ENCODE data around the gene MED26. TPM values are rescaled to one million over a fixed set of nuclear protein-coding genes. Genes with fewer than 3 reads are reported as not detected.
A peak's percentile ranks its signal among the peaks of the same experiment; 100 is the strongest.

MED26 gene
- total RNA-seq, 1 experiment from 2014 or later = 6.2 TPM

GRCh38 chr19:16540948-16541347 lies 87.1 kb downstream of the MED26 start:
- DNase-seq (ENCODE audit: low read depth) = no peak

GRCh38 chr19:16537111-16537510 lies 90.9 kb downstream of the MED26 start:
- no peak for DNase-seq (ENCODE audit: low read depth)

DNA sequence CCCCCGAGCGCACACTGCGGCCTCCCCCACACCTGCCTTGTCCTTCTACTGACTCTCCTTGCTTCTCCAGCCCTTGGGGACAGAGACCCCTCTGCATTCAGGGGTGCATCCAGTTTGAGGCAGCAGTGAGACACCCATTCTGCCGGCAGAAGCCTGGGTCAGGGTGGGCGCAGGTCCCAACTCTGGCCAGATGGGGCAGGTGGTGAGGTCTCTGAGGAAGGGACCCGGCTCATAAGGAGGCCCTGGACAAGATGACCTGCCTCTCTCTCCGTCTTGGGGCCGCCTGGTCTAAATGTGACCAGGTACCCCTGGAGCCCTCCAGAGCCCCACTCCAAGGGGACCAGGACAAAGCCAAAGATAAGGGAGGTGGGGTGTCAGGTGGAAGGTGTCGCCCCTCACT lies 91.9 kb downstream of the MED26 start:
- no peak for DNase-seq (ENCODE audit: low read depth)

DNA sequence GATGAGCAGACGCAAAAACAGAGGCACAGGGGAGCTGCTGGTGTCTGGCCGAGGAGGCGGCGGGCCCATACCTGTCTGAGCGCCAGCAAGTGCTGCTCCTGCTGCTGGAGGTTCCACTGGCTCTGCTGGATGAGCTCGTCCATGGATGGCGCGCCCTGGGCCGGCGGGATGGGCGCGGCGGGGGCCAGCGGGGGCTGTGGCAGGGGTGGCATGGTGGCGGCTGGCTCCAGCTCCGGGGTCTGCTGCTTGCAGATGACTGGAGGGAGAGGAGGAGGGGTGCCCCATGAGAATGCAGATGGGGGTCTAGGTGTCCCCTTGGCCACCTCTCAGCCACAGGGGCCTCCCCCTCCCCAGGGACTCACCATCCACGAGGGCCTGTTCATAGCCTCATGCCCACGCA lies 92.6 kb downstream of the MED26 start:
- DNase-seq (ENCODE audit: low read depth) = no peak

DNA sequence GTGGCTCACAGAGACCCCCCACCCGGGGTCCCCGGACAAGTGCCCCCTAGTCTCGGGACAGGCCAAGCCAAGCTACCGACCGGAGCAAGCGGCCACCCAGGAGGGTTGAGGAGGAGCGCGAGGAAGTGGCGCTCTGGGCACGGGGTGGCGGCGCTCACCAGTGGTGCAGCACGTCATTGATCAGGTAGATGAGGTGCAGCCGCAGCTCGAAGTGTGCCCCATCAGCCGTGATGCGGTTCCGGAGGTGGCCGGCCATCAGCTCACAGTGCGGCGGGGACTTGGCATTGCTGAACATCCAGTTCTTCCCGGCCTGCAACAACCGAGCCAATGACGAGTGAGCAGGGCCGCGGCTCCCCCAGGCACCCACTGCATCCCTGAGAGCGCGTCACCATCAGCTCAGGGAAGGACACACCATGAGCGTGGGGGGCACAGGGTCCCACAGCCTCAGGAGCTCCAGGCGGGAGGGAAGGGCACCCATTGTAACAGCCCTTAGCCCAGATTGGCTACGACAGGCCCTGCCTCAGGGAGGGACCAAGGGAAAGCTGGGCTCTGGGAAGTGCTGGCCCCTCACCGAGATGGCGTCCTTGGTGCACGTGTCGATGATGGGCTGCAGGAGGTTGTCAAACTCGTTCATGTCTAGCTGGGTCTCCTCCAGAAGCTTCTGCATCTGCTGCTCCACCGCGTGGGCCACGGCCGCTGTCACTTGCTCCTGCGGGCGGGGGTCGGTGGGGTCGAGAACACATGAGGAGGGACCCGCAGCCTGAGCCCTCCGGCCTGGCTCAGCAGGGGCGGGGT lies 95.4 kb downstream of the MED26 start:
- DNase-seq (ENCODE audit: low read depth) = no peak

DNA sequence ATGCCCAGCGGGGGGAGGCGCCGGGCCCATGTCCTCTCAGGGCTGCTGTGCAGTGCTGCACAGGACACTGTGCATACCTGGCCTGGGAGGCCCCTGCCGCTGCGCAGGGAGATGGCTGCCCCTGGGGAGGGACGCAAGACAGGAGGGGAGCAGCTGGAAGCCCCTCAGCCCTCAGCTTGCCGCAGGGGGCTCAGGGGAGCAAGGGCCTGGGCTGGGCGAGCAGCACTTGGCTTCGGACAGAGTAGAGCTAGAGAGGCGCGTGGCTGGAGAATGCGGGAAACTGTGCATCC lies 96.7 kb downstream of the MED26 start:
- DNase-seq (ENCODE audit: low read depth) = no peak

- DNase-seq (ENCODE audit: low read depth) = no peak
These were observed 97.2 kb downstream of the MED26 start for GRCh38 chr19:16530540-16531379.

- no peak for DNase-seq (ENCODE audit: low read depth)
These were observed 98.4 kb downstream of the MED26 start for GRCh38 chr19:16529466-16530144.

DNA sequence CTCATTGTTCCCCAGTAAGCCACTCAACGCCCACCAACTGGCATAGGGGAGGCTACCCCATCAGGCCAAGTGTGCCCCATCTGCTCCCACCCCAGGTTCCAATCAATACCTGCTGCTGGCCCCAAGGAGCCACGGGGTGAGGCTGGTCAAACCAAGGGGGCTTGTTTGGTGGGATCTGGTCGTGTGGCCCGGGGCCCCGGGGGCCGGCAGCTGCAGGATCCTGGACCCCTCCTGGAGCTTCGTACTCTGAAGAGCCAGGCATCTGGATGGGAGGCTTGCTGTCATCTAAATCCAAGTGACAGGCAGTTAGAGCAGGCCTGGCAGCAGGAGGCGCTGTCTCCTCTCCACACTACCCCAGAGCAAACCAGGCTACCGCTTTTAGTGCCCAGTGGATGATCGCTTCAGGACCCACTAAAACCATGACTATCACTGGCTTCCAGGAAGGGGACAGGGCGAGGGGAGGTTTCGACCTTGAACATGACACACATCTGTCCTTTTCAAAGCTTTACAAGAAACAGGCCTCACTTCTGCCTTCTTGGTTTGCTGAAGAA lies 100.0 kb downstream of the MED26 start:
- peak; percentile 32 for DNase-seq (ENCODE audit: low read depth)

DNA sequence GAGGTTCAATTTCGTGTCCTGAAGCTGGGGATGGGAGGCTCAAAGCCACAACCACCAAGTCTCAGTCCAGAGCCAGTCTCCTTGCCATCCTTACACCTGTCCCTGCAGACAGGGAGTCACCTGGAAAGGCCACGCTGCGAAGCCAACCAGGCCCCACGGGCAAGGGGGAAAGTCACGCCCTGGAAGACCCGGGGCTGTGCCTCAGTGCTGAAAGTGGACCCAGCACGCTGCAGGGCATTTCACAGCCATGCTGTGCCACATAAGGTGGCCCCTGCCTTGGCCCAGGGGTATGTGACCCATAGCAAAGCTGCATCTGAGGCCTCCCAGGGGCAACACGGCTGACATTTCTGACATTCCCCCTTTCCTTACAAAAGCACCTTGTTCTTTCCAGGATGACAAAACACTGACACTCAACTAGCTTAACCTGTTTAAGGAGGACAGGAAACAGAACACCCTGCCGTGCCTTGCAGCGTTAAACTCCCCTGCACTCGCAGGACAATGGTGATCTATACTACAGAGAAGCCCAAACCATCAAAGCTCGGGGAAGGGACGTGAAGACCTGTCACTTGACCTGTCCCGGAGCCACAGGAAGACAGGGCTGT lies 100.6 kb downstream of the MED26 start:
- DNase-seq (ENCODE audit: low read depth) = no peak

DNA sequence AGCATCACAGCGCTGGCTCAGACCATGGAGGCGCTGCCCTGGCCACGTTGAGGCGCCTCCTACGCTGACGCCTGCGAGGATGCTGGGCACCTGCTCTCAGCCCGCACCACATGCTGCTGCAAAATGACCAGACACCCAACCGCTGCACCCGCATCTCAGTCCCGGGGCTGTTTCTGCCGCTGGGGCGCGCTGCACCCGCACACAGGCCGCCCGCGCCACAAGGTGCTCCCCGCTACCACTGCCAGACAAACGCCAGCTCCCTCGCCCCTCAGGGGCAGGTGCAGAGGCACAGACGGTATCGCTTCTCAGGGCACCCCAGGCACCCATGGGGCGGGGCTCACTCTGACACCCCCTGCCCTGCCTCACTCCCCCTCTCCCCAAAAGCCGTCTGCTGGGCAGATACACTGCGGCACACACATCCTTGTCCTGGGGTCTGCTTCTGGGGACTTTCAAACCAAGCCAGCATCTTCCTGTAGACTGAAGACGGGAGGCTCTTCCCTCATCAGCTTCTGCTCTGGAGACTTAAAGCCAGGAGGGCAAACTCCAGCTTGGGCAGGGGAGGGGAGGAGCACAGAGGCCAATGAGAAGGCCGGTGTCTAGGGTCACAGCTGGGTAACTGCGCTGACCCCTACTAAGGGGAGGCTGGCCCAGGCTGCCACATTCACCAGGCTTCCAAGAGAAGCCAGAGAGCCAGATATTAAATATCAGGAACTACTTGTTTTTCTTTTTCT lies 102.1 kb downstream of the MED26 start:
- no peak for DNase-seq (ENCODE audit: low read depth)

DNA sequence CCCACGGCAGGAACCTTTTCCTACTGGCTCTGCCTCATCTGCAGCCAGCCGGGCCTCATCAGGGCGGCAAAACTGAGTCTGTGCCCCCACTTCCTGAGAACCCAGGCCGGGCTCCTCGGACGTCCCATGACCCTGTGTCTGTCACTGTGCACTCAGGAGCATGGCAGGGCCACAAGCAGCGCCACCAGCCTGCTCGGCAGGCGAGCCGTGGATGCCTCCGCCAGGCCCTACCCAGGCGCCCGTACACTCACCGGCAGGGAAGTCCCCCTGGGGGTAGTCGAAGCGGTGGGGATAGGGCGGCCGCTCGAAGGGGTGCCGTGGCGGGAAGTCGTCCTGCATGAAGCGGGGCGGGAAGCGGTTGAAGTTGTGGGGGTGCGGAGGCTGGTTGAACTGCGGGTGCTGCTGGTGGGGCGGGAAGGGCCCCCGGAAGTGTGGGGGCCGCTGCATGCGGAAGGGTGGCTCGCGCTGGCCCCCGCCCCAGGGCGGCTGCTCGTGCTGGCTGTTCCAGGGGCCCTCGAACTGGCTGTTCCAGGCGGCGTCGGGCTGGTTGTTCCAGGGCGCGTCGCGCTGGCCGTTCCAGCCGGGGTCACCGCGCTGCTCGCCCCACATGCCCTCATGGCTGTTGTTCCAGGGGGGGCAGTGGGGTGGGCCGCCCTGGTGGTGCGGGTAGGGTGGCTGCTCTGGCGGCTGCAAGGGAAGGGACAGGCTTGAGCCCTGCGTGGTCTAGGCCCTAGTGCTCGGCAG lies 102.8 kb downstream of the MED26 start:
- no peak for DNase-seq (ENCODE audit: low read depth)

Other genes with a start within 250 kb of the MED26 start
- 9.0 and 9.9 TPM in 2 replicates for gene EPS15L1, start 156.2 kb downstream of the MED26 start, total RNA-seq (2014; rRNA removed; shearing (Covaris generic))
- gene CALR3, start 132.0 kb downstream of the MED26 start, total RNA-seq (2014; rRNA removed; shearing (Covaris generic)) = 0.09 TPM in 1 of 2 replicates, not detected in the other
- gene C19orf44, start 131.8 kb downstream of the MED26 start, total RNA-seq (2014; rRNA removed; shearing (Covaris generic)) = 3.2 and 6.9 TPM in 2 replicates
- 2.8 and 4.7 TPM in 2 replicates for gene CHERP, start 85.8 kb downstream of the MED26 start, total RNA-seq (2014; rRNA removed; shearing (Covaris generic))
- 25.4 and 30.6 TPM in 2 replicates for gene SLC35E1, start 55.8 kb downstream of the MED26 start, total RNA-seq (2014; rRNA removed; shearing (Covaris generic))
- gene SMIM7, start 31.9 kb upstream of the MED26 start, total RNA-seq (2014; rRNA removed; shearing (Covaris generic)) = 167 and 170 TPM in 2 replicates
- gene TMEM38A, start 32.9 kb upstream of the MED26 start, total RNA-seq (2014; rRNA removed; shearing (Covaris generic)) = 1.0 and 1.1 TPM in 2 replicates
- gene NWD1, start 91.6 kb upstream of the MED26 start, total RNA-seq (2014; rRNA removed; shearing (Covaris generic)) = not detected in 2 replicates
- 14.3 and 16.5 TPM in 2 replicates for gene SIN3B, start 201.2 kb upstream of the MED26 start, total RNA-seq (2014; rRNA removed; shearing (Covaris generic))